Measurements from ENCODE around the gene EEF1AKMT4.

The EEF1AKMT4 gene

GRCh38 chr3:184249412-184250166 lies at the start of gene EEF1AKMT4:
Gene EEF1AKMT4 (plus strand): TSS chr3:184249672. CDS start chr3:184249695, 23 bp downstream.
- DNase-seq = peak; percentile 94

- no peak for DNase-seq
Observed at GRCh38 chr3:184200825-184201224, 48.6 kb upstream of the EEF1AKMT4 start.

- DNase-seq = no peak
Observed at GRCh38 chr3:184203526-184203925, 45.9 kb upstream of the EEF1AKMT4 start.

GRCh38 chr3:184209146-184209923 lies 40.1 kb upstream of the EEF1AKMT4 start:
- DNase-seq = no peak

GRCh38 chr3:184211297-184211696 lies 38.2 kb upstream of the EEF1AKMT4 start:
- DNase-seq = no peak

- DNase-seq = no peak
Observed at GRCh38 chr3:184211718-184212117, 37.8 kb upstream of the EEF1AKMT4 start.

- DNase-seq = no peak
Observed at GRCh38 chr3:184218814-184219213, 30.7 kb upstream of the EEF1AKMT4 start.

GRCh38 chr3:184222521-184222920 lies 27.0 kb upstream of the EEF1AKMT4 start:
- no peak for DNase-seq

GRCh38 chr3:184223946-184224345 lies 25.5 kb upstream of the EEF1AKMT4 start:
- no peak for DNase-seq

- no peak for DNase-seq
Observed at GRCh38 chr3:184227481-184227935, 22.0 kb upstream of the EEF1AKMT4 start.

GRCh38 chr3:184228376-184229137 lies 20.9 kb upstream of the EEF1AKMT4 start:
- DNase-seq = no peak

GRCh38 chr3:184229394-184230080 lies 19.9 kb upstream of the EEF1AKMT4 start, which contains the start of gene VWA5B2:
Gene VWA5B2 (plus strand): TSS chr3:184229585. CDS start chr3:184230529, 944 bp downstream.
- DNase-seq = no peak

GRCh38 chr3:184230081-184230602 lies 19.3 kb upstream of the EEF1AKMT4 start:
- no peak for DNase-seq

- DNase-seq = no peak
Observed at GRCh38 chr3:184230603-184231528, 18.6 kb upstream of the EEF1AKMT4 start.

- DNase-seq = no peak
Observed at GRCh38 chr3:184231671-184232070, 17.8 kb upstream of the EEF1AKMT4 start.

- DNase-seq = no peak
Observed at GRCh38 chr3:184233127-184233843, 16.2 kb upstream of the EEF1AKMT4 start.

- DNase-seq = peak; percentile 15
Observed at GRCh38 chr3:184234224-184234623, 15.2 kb upstream of the EEF1AKMT4 start.

GRCh38 chr3:184234671-184235380 lies 14.6 kb upstream of the EEF1AKMT4 start:
- no peak for DNase-seq

- DNase-seq = no peak
Observed at GRCh38 chr3:184235381-184236032, 14.0 kb upstream of the EEF1AKMT4 start.
